Measurements from ENCODE around the gene TNFRSF6B. TPM values are rescaled to one million over a fixed set of nuclear protein-coding genes. Genes with fewer than 3 reads are reported as not detected.
A peak's percentile ranks its signal among the peaks of the same experiment; 100 is the strongest.
"Not testable (repeated sequence)": the region's sequence is repeated elsewhere in the genome, so short reads cannot be mapped to it uniquely, and the experiment has no call there.

The TNFRSF6B gene
- total RNA-seq, 1 donor, result 2.9 TPM

DNA sequence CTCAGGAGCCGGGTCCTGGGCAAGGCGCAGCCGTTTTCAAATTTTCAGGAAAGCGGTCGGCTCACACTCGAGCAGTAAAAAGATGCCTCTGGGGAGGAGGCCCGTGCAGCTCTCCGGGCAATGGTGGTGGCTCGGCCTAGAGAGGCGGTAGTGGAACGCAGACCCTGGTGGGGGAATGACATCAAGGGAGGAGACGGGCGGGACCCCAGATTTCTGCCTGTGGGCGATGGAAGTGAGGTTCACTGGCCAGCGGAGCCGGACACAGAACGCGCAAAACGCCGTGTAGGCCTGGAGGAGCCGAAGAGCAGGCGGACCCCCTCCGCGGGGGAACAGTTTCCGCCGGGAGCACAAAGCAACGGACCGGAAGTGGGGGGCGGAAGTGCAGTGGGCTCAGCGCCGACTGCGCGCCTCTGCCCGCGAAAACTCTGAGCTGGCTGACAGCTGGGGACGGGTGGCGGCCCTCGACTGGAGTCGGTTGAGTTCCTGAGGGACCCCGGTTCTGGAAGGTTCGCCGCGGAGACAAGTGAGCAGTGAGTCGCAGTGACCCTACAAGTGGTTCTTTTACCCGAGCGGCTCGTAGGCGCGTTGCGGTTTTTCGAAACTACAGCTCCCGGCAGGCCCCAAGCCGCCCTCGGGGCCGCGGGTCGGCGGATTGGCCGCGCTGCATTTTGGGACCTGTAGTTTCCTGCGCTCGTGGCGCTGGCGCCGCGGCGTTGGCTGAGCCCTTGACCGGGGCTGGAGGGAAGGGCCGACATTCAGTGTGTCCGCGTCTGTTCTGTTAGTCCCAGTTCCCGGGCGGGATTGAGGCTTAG, 38.3 kb upstream of the TNFRSF6B start, which contains the start of gene RTEL1:
Gene RTEL1, plus strand, starts transcription at position 376 of the 812 bp plus-strand sequence. CDS start 1,091 bp downstream, outside the sequence.
- Histone ChIP-seq H3K27ac (ENCODE audit: low read depth, low read length) (peak within 1 kb of the TSS; percentile 44), H3K79me2 (ENCODE audit: insufficient read depth, low read length) (peaks cover 36% of the 10 kb centered on the region), H2AFZ (ENCODE audit: low read length) (peak within 1 kb of the TSS; percentile 99), H3K27me3 (ENCODE audit: insufficient read depth, low read length) (no peaks in the 10 kb centered on the region), H3K4me2 (ENCODE audit: insufficient read depth, low read length) (peak within 1 kb of the TSS; percentile 97), H3K36me3 (ENCODE audit: insufficient read depth, low read length) (peaks cover 26% of the 10 kb centered on the region), H3K9me3 (ENCODE audit: low read depth, low read length) (no peaks in the 10 kb centered on the region), H3K4me3 (ENCODE audit: insufficient read depth, low read length) (peak within 1 kb of the TSS; percentile 99), H3K4me1 (ENCODE audit: insufficient read depth, low read length) (peaks cover 14% of the 10 kb centered on the region), H4K20me1 (ENCODE audit: insufficient read depth, low read length) (no peaks in the 10 kb centered on the region)
- peak; percentile 100 for DNase-seq (ENCODE audit: insufficient read length, low spot score, missing footprints)
- TF ChIP-seq, protein P1, sequence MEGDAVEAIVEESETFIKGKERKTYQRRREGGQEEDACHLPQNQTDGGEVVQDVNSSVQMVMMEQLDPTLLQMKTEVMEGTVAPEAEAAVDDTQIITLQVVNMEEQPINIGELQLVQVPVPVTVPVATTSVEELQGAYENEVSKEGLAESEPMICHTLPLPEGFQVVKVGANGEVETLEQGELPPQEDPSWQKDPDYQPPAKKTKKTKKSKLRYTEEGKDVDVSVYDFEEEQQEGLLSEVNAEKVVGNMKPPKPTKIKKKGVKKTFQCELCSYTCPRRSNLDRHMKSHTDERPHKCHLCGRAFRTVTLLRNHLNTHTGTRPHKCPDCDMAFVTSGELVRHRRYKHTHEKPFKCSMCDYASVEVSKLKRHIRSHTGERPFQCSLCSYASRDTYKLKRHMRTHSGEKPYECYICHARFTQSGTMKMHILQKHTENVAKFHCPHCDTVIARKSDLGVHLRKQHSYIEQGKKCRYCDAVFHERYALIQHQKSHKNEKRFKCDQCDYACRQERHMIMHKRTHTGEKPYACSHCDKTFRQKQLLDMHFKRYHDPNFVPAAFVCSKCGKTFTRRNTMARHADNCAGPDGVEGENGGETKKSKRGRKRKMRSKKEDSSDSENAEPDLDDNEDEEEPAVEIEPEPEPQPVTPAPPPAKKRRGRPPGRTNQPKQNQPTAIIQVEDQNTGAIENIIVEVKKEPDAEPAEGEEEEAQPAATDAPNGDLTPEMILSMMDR (IDR thresholded peaks at IDR 0.05; ENCODE audit: extremely low read depth, low read depth, low read length), result no peak

DNA sequence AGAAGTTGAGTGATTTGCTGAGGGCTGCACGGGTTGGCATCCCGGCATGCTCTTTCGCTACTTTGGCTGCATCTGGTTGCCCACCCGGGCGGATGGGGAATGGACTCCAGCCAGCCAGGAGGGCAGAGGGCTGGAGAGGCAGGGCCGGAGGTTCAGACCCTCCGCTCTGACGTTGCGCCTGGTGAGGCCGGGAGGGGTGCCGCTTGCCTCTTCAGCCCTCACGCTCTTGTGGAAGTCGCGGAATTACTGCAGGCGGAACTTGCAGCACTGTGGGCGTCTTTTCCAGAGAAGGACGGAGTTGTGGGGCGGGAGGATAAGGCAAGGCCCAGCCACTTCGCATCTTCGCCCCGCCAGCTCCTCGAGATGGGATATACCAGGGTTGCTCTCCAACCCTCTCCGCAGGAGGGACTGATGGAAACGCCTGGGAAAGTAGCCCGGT, 37.7 kb upstream of the TNFRSF6B start:
- Histone ChIP-seq H3K4me2 (ENCODE audit: insufficient read depth, low read length) (peak overlapping the region; percentile 97), H3K9me3 (ENCODE audit: low read depth, low read length) (no peaks in the 10 kb centered on the region), H3K4me1 (ENCODE audit: insufficient read depth, low read length) (peaks cover 14% of the 10 kb centered on the region), H3K79me2 (ENCODE audit: insufficient read depth, low read length) (peaks cover 36% of the 10 kb centered on the region), H3K27ac (ENCODE audit: low read depth, low read length) (peak overlapping the region; percentile 44), H2AFZ (ENCODE audit: low read length) (peak overlapping the region; percentile 99), H3K36me3 (ENCODE audit: insufficient read depth, low read length) (peaks cover 32% of the 10 kb centered on the region), H3K27me3 (ENCODE audit: insufficient read depth, low read length) (no peaks in the 10 kb centered on the region), H4K20me1 (ENCODE audit: insufficient read depth, low read length) (no peaks in the 10 kb centered on the region), H3K4me3 (ENCODE audit: insufficient read depth, low read length) (peak overlapping the region; percentile 99)
- TF ChIP-seq, protein P1 (IDR thresholded peaks at IDR 0.05; ENCODE audit: extremely low read depth, low read depth, low read length), result no peak
- DNase-seq (ENCODE audit: insufficient read length, low spot score, missing footprints), result peak; percentile 95

DNA sequence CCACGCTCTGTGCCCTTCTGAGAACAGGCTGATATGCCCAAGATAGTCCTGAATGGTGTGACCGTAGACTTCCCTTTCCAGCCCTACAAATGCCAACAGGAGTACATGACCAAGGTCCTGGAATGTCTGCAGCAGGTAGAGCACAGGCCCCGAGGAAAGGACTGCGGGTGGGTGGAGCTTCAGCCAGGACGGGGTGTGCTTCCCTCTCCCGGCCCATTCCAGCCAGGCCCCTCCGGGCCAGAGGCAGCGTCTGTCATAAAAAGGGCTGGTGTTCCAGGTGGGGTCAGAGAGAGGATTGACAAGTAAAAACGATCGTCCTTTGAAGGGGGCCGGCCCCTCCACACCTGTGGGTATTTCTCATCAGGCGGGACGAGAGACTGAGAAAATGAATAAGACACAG, 37.1 kb upstream of the TNFRSF6B start:
- peak overlapping the region; percentile 99 for H3K4me3 ChIP-seq (ENCODE audit: insufficient read depth, low read length)
- no peaks in the 10 kb centered on the region for H3K9me3 ChIP-seq (ENCODE audit: low read depth, low read length)
- H3K4me2 ChIP-seq (ENCODE audit: insufficient read depth, low read length), result peak overlapping the region; percentile 97
- peak overlapping the region; percentile 99 for H2AFZ ChIP-seq (ENCODE audit: low read length)
- peaks cover 34% of the 10 kb centered on the region for H3K36me3 ChIP-seq (ENCODE audit: insufficient read depth, low read length)
- TF ChIP-seq, protein P1 (IDR thresholded peaks at IDR 0.05; ENCODE audit: extremely low read depth, low read depth, low read length), result no peak
- H4K20me1 ChIP-seq (ENCODE audit: insufficient read depth, low read length), result no peaks in the 10 kb centered on the region
- H3K79me2 ChIP-seq (ENCODE audit: insufficient read depth, low read length), result peaks cover 42% of the 10 kb centered on the region
- peak overlapping the region; percentile 44 for H3K27ac ChIP-seq (ENCODE audit: low read depth, low read length)
- peaks cover 14% of the 10 kb centered on the region for H3K4me1 ChIP-seq (ENCODE audit: insufficient read depth, low read length)
- H3K27me3 ChIP-seq (ENCODE audit: insufficient read depth, low read length), result no peaks in the 10 kb centered on the region
- peak; percentile 89 for DNase-seq (ENCODE audit: insufficient read length, low spot score, missing footprints)

GRCh38 chr20:63660174-63660573, 36.3 kb upstream of the TNFRSF6B start:
- peaks cover 49% of the 10 kb centered on the region for H3K79me2 ChIP-seq (ENCODE audit: insufficient read depth, low read length)
- H3K4me2 ChIP-seq (ENCODE audit: insufficient read depth, low read length); H3K4me3 ChIP-seq (ENCODE audit: insufficient read depth, low read length); H3K27me3 ChIP-seq (ENCODE audit: insufficient read depth, low read length); H3K9me3 ChIP-seq (ENCODE audit: low read depth, low read length); H2AFZ ChIP-seq (ENCODE audit: low read length); H4K20me1 ChIP-seq (ENCODE audit: insufficient read depth, low read length); DNase-seq (ENCODE audit: insufficient read length, low spot score, missing footprints); H3K27ac ChIP-seq (ENCODE audit: low read depth, low read length): not testable (repeated sequence)
- H3K4me1 ChIP-seq (ENCODE audit: insufficient read depth, low read length), result peaks cover 14% of the 10 kb centered on the region
- H3K36me3 ChIP-seq (ENCODE audit: insufficient read depth, low read length), result peaks cover 34% of the 10 kb centered on the region
